ENCODE measurements around the gene RFNG.

GRCh38 chr17:82070611-82071010, 19.0 kb upstream of the RFNG start:
- TF ChIP-seq EZH2 (IDR thresholded peaks at IDR 0.05; ENCODE audit: borderline replicate concordance, low read depth, low read length, poor library complexity, severe bottlenecking) (no peak), CTCF (conservative IDR thresholded peaks at IDR 0.05; ENCODE audit: low read depth, low read length) (no peak)

All from A673 (cell line).